Measurements from ENCODE around the gene TMEM72.

- TF ChIP-seq POLR2A (IDR thresholded peaks at IDR 0.05), result no peak
- TF ChIP-seq CTCF (IDR thresholded peaks at IDR 0.05), result no peak
These were observed 45.9 kb upstream of the TMEM72 start for GRCh38 chr10:44865289-44865671.

Data from lower leg skin (tissue), 3 donors.